ENCODE measurements around the gene BCCIP. TPM values are rescaled to one million over a fixed set of nuclear protein-coding genes. Genes with fewer than 3 reads are reported as not detected.

Gene BCCIP
- total RNA-seq, 1 donor from 2014 or later, result 36.9 TPM

DNA sequence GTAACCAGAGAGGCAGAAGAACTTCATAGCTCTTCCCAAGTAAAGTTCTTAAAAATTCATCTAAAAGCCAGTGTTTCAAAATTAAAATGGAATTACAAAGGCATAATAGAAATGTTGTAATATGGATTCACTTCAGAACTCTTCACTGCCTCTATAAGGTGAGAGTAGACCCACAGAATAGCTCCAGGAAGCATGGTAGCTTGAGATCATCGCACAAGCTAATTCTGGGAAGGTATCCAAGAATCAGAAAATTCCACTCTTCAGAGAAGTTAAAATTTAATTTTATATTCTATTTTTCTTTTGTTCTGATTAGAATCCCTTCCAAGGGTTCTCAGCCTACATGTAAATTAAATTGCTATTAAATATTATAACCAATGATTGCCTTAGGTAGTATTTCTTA, 59.2 kb downstream of the BCCIP start:
- Histone ChIP-seq H3K36me3 (peaks cover 5% of the 10 kb centered on the region), H3K27me3 (no peaks in the 10 kb centered on the region), H3K4me3 (no peak overlapping the region), H3K27ac (no peak overlapping the region), H3K4me1 (no peaks in the 10 kb centered on the region), H3K9me3 (no peaks in the 10 kb centered on the region)
- ATAC-seq, result no peak
- DNase-seq, result no peak
- TF ChIP-seq, protein P1, sequence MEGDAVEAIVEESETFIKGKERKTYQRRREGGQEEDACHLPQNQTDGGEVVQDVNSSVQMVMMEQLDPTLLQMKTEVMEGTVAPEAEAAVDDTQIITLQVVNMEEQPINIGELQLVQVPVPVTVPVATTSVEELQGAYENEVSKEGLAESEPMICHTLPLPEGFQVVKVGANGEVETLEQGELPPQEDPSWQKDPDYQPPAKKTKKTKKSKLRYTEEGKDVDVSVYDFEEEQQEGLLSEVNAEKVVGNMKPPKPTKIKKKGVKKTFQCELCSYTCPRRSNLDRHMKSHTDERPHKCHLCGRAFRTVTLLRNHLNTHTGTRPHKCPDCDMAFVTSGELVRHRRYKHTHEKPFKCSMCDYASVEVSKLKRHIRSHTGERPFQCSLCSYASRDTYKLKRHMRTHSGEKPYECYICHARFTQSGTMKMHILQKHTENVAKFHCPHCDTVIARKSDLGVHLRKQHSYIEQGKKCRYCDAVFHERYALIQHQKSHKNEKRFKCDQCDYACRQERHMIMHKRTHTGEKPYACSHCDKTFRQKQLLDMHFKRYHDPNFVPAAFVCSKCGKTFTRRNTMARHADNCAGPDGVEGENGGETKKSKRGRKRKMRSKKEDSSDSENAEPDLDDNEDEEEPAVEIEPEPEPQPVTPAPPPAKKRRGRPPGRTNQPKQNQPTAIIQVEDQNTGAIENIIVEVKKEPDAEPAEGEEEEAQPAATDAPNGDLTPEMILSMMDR (IDR thresholded peaks at IDR 0.05), result no peak
- intact Hi-C loops (cut with DNase I), result no loop called here

DNA sequence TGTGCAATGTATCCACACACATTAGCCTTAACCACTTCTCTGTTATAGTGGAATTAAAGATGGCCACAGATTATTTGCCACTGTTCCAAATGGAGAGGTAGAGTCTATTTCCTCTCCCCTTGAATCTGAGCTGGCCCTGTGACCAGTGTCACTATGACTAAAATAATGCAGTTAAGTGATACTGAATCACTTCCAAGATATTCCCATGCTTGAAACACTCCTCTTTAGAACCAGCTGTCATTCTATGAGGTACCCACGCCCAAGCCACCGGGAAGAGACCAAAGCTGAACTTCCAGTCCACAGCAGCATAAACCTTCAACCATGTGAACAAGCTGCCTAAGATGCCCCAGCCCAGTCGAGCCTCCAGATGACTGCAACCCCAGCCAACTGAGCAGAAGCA, 59.9 kb downstream of the BCCIP start:
- H3K27ac ChIP-seq, result no peak overlapping the region
- no peak for ATAC-seq

More for the DNA sequence above, 59.9 kb downstream of the BCCIP start:
- Histone ChIP-seq H3K4me1 (no peaks in the 10 kb centered on the region), H3K27me3 (no peaks in the 10 kb centered on the region), H3K36me3 (peaks cover 5% of the 10 kb centered on the region), H3K9me3 (no peaks in the 10 kb centered on the region), H3K4me3 (no peak overlapping the region)
- DNase-seq, result no peak
- TF ChIP-seq, protein P1 (IDR thresholded peaks at IDR 0.05), result no peak
- intact Hi-C loops (cut with DNase I), result no loop called here

Small RNA genes within 50 kb of the gene (microRNA-seq; reads per million reads assigned to microRNA genes)
- gene MIR4484 (ENCODE audit: borderline microRNAs expressed), result 0.50 reads per million

Other genes starting within 250 kb of the BCCIP start
- gene TEX36, start 140.4 kb upstream of the BCCIP start, total RNA-seq, result not detected
- 20.8 TPM for gene EDRF1, start 103.8 kb upstream of the BCCIP start, total RNA-seq
- gene MMP21, start 47.7 kb upstream of the BCCIP start, total RNA-seq, result not detected
- 34.2 TPM for gene UROS, start 288 bp upstream of the BCCIP start, total RNA-seq
- 35.1 TPM for gene DHX32, start 57.7 kb downstream of the BCCIP start, total RNA-seq
- gene FANK1, start 73.0 kb downstream of the BCCIP start, total RNA-seq, result 2.6 TPM

Data from upper lobe of right lung (tissue), 1 donor.